Stimulated activated CD4-positive, alpha-beta T cell treated with anti-CD3 and anti-CD28 coated beads, Interleukin-15, amount 100 ng/mL, for 1 hour (primary cell): ENCODE results near the gene TMEM218.

Experiments
- DNase-seq, 2 donors: peaks; one replicate each; pipeline ENCODE4 v3.0.0-alpha.2; 2020; ENCODE audit warnings: low read depth in 1 of 2, low spot score in 1 of 2

TMEM218 gene

DNA sequence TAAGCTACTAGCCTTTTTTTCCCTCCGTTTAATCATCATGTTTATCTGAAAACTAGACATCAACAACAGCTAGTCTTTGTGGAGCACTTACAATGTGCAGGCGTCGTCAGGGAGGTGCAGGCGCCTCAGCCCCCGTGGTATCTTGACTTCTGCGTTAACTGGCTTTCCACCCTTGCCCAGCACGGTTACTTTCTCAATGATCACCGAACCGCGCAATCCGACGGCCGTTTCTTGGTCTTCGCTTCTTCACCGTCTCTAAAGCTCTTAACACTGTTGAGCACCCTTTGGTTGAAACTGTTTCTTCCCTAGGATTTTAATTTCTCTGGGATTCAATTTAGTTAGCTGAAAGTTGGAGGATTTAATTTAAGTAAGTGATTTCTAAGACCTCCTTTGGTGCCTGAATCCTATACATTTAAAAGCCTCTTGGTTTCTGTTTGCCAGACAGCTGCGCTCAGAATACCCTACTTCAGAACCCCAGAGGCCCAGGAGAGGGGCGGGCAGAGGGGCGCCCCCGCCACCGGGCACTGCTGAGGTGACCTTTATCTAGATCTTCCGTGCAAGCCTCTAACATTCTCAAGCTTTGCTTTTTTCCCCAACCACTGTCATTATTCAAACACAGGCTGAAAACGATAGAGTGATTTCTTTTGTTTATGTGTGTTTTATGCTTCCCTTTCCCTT, 18.0 kb upstream of the TMEM218 start:
- DNase-seq = no peak

GRCh38 chr11:125128450-125128849, 17.0 kb upstream of the TMEM218 start:
- no peak for DNase-seq

DNA sequence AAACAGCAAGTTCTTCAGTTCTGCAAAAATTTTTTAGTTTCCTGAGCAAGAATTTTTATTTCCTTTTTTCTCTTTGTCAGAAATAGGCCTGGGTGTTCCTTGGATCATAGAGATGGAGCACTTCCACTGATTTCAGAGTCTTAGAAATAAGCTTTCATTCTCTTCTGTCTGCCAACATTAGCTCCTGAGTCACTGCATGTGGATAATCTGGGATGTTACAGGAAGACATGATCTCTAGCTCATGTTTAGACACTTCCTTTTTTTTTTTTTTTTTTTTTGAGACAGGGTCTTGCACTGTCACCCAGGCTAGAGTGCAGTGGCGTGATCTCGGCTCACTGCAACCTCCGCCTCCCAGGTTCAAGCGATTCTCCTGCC, 13.2 kb upstream of the TMEM218 start:
- no peak for DNase-seq

DNA sequence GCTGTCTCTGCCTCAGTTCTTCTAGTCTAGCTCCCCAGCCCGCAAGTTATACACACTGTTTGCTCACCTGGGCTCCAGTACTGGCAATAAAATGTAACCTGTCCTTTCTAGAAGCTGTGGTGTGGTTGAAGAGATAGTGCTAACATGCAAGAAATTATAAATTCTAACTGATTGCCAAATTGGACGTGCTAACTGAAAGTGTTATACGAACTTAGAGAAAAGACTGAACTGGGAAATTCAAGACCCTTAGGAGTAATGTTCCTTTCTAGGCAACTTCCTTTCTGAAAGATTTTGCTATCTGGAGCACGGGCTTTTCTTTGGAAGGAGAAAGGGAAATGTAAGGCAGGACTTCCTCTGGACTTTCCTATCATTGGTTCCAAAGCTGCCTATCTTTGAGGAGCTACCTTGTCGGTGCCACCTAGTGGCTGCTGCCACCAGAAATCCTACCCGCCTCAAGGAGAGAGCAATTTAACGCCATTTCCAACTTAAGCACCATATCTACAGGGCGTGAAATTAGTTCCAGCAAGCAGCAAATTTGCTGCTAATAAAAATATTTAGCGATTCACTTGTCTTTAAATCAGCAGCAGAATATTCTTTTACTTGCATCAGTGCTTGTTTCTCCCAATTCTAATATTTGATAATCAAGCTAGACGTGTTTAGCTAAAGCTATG, 12.7 kb upstream of the TMEM218 start:
- DNase-seq = peak in 1 of 2 donors; percentile 12

GRCh38 chr11:125123194-125123946, 11.9 kb upstream of the TMEM218 start:
- no peak for DNase-seq

- DNase-seq = no peak
Observed at GRCh38 chr11:125117429-125117828, 6.0 kb upstream of the TMEM218 start.

DNA sequence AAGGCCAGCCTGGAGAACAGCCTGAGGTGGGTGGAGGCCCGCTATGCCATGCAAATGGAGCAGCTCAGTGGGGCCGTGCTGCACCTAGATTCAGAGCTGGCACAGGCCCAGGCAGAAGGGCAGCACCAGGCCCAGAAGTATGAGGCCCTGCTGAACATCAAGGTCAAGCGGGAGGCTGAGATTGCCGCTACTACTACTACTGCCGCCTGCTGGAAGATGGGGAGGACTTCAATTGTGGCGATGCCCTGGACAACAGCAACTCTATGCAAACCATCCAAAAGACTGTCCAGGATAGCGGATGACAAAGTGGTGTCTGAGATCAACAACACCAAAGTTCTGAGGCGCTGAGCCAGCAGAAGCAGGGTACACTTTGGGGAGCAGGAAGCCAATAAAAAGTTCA, 3.1 kb upstream of the TMEM218 start:
- no peak for DNase-seq

DNA sequence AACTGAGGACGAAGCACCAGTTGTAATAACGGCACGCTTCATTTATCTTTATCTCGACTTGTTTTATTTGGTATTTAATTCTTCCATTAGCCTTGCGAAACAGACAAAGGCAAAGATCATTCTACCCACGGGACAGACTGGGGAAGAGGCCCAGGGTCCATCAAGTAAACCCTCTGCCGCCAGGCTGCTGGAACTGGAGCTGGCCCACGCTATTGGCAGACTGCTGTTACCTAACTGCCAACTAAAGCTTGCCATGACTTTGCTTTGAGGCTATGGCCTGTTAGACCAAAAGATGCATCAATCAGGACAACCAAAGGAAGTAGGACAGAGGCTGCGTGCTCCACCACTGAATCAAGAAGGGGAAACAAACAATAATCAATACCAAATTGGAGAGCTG, 780 bp upstream of the TMEM218 start:
- no peak for DNase-seq

DNA sequence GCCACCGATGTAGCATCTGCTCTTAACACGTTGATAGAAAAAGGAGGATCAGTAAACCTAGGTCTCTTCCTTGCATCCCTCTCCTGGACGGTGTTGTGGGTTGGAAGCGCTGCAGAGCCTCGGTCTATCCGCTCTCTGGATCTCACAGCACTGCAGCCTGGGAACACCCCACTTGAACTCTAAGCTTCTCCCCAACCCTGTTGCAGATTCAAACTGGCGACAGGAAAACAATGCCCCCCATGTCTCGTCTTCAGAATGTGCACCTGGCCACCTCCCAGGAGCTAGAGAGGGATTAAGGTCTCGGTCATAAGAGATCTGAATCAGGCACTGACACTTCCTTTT, 454 bp downstream of the TMEM218 start:
- DNase-seq = no peak

- DNase-seq = no peak
Observed at GRCh38 chr11:125110506-125110905, 920 bp downstream of the TMEM218 start.

- no peak for DNase-seq
Observed at GRCh38 chr11:125108469-125108868, 3.0 kb downstream of the TMEM218 start.

DNA sequence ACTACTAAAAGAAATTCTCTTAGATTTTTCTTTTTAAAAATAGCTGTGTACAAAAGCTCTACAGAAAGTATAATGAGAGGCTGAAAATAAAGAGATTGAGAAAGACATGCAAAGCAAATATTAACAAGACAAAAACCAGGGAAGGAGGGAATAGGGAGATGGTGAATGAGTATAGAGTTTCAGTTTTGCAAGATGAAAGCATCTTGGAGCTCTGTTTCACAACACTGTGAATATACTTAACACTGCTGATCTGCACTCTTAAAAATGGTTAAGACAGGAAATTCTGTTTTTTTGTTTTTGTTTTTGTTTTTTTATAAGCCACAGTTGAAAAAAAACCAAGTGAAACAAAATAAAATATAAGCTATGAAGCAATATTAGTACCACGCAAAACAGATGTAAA, 5.5 kb downstream of the TMEM218 start:
- DNase-seq = no peak

GRCh38 chr11:125102510-125102909, 8.9 kb downstream of the TMEM218 start:
- no peak for DNase-seq

GRCh38 chr11:125102025-125102424, 9.4 kb downstream of the TMEM218 start:
- DNase-seq = no peak

DNA sequence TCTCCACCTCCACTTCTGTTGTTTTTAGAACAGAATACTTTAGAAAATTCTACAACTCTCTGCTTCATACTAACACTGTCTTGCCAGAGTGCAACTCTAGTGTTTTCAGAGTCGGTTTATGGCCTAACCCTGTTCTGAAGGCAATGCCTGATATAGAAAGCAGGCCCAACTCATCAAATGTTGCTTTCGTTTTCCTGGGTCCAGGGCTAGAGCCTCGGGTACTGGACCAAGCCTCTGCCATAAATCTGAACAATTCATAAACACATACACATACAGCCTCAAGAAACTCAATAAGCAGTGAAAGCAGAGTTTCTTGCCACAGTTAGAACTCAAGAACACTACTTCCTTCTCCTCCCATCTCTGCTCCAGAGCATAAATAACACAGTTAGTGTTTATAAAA, 9.8 kb downstream of the TMEM218 start:
- no peak for DNase-seq

- DNase-seq = no peak
Observed at GRCh38 chr11:125100136-125100535, 11.3 kb downstream of the TMEM218 start.

DNA sequence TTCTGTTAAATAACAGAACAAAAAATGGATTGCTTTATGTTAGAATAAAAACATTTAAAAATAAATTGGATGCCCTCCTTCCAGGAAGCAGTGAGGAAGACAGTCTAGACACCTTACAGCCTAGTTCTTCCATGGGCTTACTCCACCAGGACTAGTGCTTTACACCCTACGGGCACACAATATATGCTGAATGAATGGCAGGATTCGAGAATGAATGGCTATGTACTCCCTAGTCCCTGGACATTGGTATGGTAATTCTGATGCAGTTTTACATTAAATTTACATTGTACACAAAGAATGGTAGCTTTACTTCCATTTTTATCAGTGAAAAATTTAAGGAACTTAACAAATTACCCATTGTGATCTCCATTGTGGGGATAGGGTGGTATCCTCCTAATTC, 16.7 kb downstream of the TMEM218 start:
- no peak for DNase-seq

GRCh38 chr11:125093502-125093901, 17.9 kb downstream of the TMEM218 start:
- no peak for DNase-seq

DNA sequence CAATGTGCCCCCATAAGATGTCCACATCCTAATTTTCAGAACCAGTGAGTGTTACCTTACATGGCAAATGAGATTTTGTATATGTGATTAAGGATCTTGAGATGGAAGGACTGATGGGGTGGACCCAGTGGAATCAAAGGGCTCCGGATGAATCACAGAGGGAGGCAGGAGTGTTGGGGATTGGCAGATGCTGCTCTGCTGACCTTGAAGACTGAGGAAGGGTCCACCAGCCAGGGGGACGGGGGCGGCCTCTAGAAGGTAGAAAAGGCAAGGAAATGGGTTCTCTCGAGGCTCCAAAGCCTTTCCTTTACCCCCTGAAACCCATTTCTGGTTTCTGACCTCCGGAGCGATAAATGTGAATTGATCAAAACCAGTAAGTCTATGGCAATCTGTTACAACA, 18.8 kb downstream of the TMEM218 start:
- no peak for DNase-seq

DNA sequence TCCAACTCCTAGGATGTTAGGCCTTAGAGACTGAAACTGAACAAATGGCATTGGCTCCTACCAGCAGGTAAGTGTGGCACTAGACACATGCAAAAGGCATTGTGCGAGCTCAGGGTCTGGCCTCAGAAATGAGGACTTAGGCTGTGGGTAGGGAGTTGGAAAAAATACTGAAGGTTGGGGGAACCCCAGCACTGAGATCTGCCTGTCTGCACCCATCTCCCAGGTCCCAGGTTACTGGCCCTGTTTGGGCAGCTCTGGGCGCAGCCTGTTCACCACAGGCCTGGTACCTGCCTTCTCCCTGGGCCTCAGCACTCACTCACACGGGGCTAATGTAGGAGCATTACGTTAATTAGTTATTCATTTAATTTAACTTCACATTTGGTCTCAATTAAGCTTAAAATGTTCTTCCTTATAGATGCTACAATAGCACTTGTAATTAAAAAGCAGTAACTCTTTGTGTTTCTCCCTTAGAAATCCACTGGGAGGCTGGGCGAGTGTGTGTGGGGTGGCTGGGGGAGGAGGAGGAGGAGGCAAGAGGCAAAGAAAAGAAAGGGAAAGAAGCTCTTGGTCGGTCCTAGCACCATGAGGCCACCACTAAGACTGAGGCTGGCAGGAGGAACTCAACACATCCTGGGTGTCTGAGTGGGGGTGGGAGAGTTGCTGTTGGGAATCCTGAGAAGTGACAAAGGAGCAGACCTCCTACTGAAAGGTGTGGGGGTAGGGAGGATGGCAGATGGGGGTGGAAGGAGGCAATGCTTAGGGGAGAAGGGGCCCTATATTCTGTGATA, 19.4 kb downstream of the TMEM218 start:
- DNase-seq = no peak

DNA sequence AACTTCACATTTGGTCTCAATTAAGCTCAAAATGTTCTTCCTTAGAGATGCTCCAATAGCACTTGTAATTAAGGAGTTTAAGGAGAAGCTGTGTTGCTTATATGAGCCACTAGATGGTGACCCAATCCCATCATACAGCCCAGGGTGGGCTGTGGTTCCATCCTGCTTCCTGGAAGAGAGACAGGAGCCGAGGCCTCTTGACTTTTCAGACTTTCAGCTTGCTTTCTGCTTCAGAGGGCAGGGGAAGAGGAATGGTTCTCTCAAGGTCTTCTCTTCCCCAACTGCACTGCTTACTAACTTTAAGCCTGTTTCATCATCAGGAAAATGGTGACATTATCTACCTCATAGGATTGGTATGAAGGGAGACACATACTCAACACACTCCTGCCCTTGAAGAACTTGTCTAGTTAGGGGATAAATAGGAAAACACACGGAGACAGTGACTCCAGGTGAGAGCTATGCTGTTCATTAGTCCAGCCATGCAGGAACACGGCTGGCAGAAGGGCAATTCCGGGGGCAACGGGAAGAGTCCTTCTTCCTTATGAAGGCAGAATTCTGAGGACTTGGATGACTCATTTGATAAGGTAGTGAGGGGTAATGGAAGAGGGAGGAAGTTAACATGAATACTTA, 20.1 kb downstream of the TMEM218 start:
- DNase-seq = no peak
